ENCODE data around the gene FAM151B. TPM values are rescaled to one million over a fixed set of nuclear protein-coding genes. Genes with fewer than 3 reads are reported as not detected.

Gene FAM151B
- total RNA-seq, 6 experiments from 2014 or later, result 2.0 to 2.7 (median 2.5) TPM

- H3K36me3 Mint-ChIP-seq (ENCODE audit: low read depth), result peaks cover 18% of the 10 kb centered on the region
- H3K9me3 Mint-ChIP-seq, result no peaks in the 10 kb centered on the region
- no peaks in the 10 kb centered on the region for H3K4me1 Mint-ChIP-seq (ENCODE audit: low read depth)
- H3K27ac Mint-ChIP-seq, result no peak overlapping the region
- no peak overlapping the region for H3K4me3 Mint-ChIP-seq
- no peaks in the 10 kb centered on the region; the same call in 1 of the 2 replicates for H3K27me3 Mint-ChIP-seq (ENCODE audit: insufficient read depth)
- no peak for TF ChIP-seq CTCF (IDR thresholded peaks at IDR 0.05)
- DNase-seq, result no peak
Measured at GRCh38 chr5:80480354-80480753, 7.5 kb upstream of the FAM151B start.

GRCh38 chr5:80481019-80481893, 6.6 kb upstream of the FAM151B start:
- peaks cover under 1% of the 10 kb centered on the region; the same call in 1 of the 2 replicates for H3K4me1 Mint-ChIP-seq (ENCODE audit: low read depth)
- TF ChIP-seq CTCF (IDR thresholded peaks at IDR 0.05), result peak; percentile 91
- no peaks in the 10 kb centered on the region; the same call in 1 of the 2 replicates for H3K27me3 Mint-ChIP-seq (ENCODE audit: insufficient read depth)
- DNase-seq, result peak; percentile 65
- peak overlapping the region; percentile 34 for H3K27ac Mint-ChIP-seq
- H3K4me3 Mint-ChIP-seq, result no peak overlapping the region
- H3K36me3 Mint-ChIP-seq (ENCODE audit: low read depth), result peaks cover 17% of the 10 kb centered on the region
- no peaks in the 10 kb centered on the region for H3K9me3 Mint-ChIP-seq

GRCh38 chr5:80482578-80482977, 5.3 kb upstream of the FAM151B start:
- DNase-seq, result no peak
- Mint-ChIP-seq H3K27me3 (ENCODE audit: insufficient read depth) (no peaks in the 10 kb centered on the region; the same call in 1 of the 2 replicates), H3K36me3 (ENCODE audit: low read depth) (peaks cover 22% of the 10 kb centered on the region), H3K4me1 (ENCODE audit: low read depth) (peaks cover 12% of the 10 kb centered on the region), H3K9me3 (no peaks in the 10 kb centered on the region), H3K27ac (no peak overlapping the region), H3K4me3 (no peak overlapping the region)
- no peak for TF ChIP-seq CTCF (IDR thresholded peaks at IDR 0.05)

- Mint-ChIP-seq H3K4me3 (no peak overlapping the region), H3K4me1 (ENCODE audit: low read depth) (peaks cover 15% of the 10 kb centered on the region), H3K27me3 (ENCODE audit: insufficient read depth) (no peaks in the 10 kb centered on the region; the same call in 1 of the 2 replicates), H3K27ac (no peak overlapping the region), H3K36me3 (ENCODE audit: low read depth) (peaks cover 22% of the 10 kb centered on the region), H3K9me3 (no peaks in the 10 kb centered on the region)
- no peak for TF ChIP-seq CTCF (IDR thresholded peaks at IDR 0.05)
- no peak for DNase-seq
Measured at GRCh38 chr5:80483636-80484232, 4.2 kb upstream of the FAM151B start.

- H3K4me1 Mint-ChIP-seq (ENCODE audit: low read depth), result peaks cover 23% of the 10 kb centered on the region
Measured at GRCh38 chr5:80487444-80487828, 464 bp upstream of the FAM151B start.

More at GRCh38 chr5:80487444-80487828, 464 bp upstream of the FAM151B start:
- no peak for TF ChIP-seq CTCF (IDR thresholded peaks at IDR 0.05)
- Mint-ChIP-seq H3K4me3 (peak overlapping the region; percentile 99), H3K9me3 (no peaks in the 10 kb centered on the region), H3K36me3 (ENCODE audit: low read depth) (peaks cover 16% of the 10 kb centered on the region), H3K27me3 (ENCODE audit: insufficient read depth) (no peaks in the 10 kb centered on the region; the same call in 1 of the 2 replicates), H3K27ac (peak overlapping the region; percentile 68)
- DNase-seq, result no peak
